ENCODE measurements around the gene MAP4.
"Not testable (repeated sequence)": the region's sequence is repeated elsewhere in the genome, so short reads cannot be mapped to it uniquely, and the experiment has no call there.

MAP4 gene

DNA sequence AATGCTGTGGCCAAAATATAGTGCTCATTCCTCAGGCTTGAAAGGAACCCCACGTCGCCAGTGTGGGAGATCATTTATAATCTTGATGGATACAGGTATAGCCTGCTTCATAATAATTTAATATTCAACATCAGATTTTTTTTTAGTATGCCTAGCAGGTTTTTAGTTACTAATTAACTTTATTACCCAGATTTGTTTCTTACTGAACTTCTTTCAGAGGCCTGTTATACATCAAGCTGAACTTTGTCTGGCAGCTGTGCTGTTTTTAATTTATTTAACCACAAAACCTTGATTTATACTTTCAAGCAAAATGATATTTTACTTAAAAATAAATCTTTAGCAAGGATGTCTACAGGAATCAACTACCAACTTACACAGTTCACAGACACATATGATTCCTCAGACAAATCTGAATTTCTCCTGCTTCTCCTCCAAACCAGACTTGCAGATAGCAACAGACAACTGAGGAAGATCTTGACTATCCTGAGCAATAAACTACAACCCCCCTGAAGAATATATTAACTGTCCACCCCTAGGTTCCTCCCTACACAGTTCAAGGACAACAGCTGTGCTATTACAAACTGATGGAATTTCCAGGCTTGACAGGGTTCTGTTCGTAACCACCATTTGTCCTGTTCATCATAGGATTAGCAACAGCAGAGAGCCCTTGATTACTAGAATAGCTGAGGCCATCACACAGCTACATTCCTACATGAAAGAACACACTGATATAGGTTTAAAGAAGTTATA, 610 bp downstream of the MAP4 start:
- DNase-seq (ENCODE audit: low read depth): no peak

- no peak for DNase-seq (ENCODE audit: low read depth)
These were observed 1.9 kb downstream of the MAP4 start for GRCh38 chr3:48014358-48014757.

DNA sequence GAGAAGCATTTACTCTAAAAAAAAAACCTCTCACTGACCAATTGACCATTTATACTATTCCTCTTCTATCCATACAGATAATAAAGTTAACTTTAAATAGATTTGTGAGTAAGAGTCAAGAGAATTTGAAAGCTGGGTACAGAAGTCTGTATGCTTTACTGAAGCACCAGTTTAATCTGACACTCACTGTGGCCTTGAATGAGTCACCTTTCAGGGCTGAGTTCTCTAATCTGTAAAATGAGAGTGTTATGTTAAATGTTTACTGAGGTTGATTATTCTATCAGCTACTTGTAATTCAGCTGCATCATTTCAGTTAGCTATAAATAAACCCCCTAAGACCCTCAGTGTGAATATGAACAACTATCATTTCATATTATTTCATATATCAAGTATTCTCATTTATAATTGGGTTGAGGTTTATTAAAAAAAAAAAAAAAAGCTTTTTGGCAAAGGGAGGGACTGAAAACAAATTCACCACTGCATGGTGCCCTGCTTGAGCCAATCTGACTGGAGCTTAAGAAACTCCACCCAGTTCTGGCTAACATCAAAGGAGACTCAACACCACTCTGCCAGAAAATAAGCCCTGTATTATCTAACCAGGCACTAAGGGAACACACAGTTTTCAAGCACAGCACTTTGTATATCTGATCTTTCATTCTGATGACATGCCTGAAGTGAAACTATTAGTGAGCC, 2.8 kb downstream of the MAP4 start:
- DNase-seq (ENCODE audit: low read depth): no peak

DNA sequence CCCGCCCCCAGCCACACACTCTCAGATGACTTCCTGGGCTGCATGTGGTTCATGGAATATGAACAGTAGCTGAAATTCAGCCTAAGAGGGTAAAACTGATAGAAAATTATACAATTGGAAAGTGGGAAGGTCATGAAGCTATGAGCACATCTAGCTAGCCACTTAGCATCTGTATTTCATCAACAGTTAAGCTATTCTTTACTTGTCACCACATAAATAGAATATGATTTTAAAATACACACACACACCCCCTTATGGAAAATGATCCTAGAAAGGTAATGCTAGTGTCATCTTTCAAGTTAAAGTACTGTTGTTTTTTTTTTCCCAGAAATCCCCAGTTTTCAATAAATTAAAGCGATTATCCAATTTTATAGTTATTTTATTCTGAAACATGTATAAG, 3.6 kb downstream of the MAP4 start:
- DNase-seq (ENCODE audit: low read depth): no peak

- DNase-seq (ENCODE audit: low read depth): not testable (repeated sequence)
These were observed 8.2 kb downstream of the MAP4 start for GRCh38 chr3:48008066-48008465.

- DNase-seq (ENCODE audit: low read depth): not testable (repeated sequence)
These were observed 8.9 kb downstream of the MAP4 start for GRCh38 chr3:48007361-48007760.

- DNase-seq (ENCODE audit: low read depth): not testable (repeated sequence)
These were observed 9.4 kb downstream of the MAP4 start for GRCh38 chr3:48006794-48007193.

- DNase-seq (ENCODE audit: low read depth): no peak
These were observed 11.5 kb downstream of the MAP4 start for GRCh38 chr3:48004694-48005093.

GRCh38 chr3:48002787-48003186, 13.4 kb downstream of the MAP4 start:
- no peak for DNase-seq (ENCODE audit: low read depth)

DNA sequence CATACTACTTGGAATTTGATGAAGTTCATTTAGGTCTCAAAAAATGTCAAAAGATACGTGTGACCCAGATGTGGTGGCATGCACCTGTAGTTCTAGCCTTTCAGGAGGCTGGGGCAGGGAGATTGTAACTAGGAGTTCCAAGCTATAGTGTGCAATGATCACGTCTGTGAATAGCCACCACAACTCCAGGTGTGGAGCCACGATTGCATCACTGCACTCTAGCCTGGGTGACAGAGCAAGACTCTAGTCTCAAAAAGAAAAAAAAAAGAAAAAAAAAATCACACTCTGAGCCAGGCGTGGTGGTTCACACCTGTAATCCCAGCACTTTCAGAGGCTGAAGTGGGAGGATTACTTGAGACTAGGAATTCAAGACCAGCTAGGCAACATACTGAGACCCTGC, 14.2 kb downstream of the MAP4 start:
- DNase-seq (ENCODE audit: low read depth): no peak

DNA sequence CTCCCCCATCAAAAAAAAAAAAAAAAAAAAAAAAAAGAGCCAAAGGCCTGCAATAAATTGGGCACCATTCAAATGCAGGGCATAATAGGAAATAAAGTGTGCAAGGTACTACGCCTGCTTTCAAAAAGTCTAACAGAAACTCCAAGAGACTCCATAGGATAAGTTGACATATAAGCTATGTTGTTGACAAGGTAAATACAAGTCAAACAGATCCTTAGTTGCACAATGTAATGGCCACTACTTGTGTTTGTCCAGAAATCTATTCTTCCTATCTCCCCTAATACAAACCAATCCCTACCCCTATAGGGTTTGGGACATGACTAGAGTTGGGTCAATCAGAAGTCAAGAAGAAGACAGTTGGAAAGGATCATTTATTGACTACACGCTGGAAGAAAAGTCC, 16.0 kb downstream of the MAP4 start:
- no peak for DNase-seq (ENCODE audit: low read depth)

GRCh38 chr3:47996440-47996839, 19.8 kb downstream of the MAP4 start:
- no peak for DNase-seq (ENCODE audit: low read depth)

DNA sequence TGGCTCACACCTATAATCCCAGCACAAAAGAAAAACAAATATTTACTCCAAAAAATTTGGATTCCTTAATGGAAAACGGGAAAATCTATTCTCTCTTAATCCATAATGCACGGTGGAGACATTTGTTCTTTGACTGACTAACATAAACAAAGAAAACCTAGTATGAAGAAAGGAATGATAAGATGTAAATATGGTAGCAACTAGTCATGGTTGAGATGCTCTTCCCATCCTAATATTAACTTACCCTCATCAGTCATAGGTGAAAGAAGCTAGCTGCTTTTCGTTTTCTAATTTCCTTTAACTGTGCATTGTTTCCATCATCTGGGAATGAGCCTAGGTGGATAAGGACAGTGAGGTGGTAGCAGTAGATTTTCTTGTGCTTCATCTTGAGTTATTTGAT, 22.0 kb downstream of the MAP4 start:
- DNase-seq (ENCODE audit: low read depth): no peak

DNA sequence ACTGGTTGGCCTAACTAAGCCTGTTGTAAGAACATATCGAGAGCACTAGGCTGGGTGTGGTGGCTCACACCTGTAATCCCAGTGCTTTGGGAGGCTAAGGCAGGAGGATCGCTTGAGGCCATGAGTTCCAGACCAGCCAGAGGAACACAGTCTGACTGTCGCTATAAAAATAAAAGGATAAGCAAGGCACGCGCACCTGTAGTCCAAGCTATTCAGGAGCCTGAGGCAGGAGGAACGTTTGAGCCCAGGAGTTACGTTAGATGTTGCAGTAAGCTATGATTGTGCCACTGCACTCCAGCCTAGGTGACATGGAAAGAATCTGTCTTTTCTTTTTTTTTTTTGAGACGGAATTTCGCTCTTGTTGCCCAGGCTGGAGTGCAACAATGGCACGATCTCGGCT, 24.9 kb downstream of the MAP4 start:
- no peak for DNase-seq (ENCODE audit: low read depth)

DNA sequence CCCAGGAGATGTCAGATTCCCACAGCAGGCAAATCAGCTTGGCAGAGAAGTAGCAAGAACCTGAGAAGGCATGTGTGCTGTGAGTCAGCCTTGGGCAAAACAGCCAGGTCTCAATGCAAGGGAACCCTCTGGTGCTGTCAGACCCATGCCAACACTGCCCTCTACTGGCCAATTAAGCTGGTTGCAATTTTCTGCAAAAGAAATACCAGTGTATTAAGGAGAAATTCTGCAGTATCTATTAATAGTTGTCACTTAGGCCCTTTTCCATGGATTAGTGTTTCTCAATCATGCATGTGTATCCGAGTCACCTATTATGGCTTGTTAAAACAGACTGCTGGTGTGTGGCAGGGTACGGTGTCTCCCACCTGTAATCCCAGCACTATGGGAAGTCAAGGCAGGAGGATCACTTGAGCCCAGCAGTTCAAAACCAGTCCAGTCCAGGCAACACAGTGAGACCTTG, 26.2 kb downstream of the MAP4 start:
- DNase-seq (ENCODE audit: low read depth): peak; percentile 60

DNA sequence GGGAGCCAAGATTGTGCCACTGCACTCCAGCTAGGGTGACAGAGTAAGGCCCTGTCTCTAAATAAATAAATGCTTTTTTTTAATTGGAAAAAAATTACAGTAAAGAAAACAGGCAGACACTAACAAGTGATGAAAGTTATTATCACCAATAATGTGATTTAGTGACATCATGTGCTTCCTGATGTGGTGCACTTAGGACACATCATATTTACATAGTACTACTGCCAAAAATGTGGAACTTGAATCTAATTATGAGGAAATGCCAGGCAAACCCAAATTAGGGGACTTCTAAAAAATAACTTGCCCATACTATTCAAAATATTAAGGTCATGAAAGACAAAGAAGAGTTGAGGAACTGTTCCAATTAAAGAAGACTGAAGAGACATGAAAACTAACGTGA, 30.8 kb downstream of the MAP4 start:
- DNase-seq (ENCODE audit: low read depth): no peak

DNA sequence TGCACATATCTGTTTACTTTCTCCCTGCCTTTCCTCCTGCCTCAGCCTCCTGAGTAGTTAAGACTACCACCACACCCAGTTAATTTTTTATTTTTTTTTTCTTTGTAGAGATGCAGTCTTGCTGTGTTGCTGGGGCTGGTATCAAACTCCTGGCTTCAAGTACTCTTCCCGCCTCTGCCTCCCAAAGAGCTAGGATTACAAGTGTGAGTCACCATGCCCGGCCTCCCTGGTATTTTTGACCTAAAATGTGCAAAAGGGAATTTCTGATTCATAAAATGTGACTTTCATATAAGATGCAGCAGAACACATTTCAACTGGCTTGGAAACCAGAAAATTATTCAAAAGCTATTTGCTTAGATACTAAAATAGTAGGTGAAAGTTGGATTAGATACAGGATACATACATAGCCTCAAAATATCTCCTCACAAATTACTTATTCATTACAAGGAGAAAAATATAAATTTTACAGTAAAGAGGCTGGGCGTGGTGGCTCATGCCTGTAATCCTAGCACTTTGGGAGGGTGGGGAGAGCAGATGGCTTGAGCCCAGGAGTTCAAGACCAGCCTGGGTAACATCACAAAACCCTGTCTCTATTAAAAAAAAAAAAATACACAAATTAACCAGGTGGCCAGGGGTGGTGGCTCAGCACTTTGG, 32.0 kb downstream of the MAP4 start:
- DNase-seq (ENCODE audit: low read depth): no peak

DNA sequence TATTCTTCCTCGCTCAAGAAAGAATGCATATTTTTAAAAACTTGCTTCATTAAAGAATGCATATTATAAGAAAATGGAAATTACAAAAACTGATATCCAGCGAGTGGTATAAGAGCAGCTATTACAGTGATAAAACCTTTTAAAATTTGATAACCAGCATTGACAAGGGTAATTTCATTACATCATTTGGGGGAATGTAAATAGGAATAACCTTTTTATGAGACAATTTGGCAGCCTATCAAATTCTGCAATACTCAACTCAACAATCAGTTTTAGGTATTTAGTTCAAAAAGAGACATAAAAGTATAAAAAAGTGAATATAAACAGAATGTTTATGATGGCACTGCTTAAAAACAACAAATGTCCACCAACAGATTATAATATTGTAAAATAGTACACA, 35.4 kb downstream of the MAP4 start:
- no peak for DNase-seq (ENCODE audit: low read depth)

DNA sequence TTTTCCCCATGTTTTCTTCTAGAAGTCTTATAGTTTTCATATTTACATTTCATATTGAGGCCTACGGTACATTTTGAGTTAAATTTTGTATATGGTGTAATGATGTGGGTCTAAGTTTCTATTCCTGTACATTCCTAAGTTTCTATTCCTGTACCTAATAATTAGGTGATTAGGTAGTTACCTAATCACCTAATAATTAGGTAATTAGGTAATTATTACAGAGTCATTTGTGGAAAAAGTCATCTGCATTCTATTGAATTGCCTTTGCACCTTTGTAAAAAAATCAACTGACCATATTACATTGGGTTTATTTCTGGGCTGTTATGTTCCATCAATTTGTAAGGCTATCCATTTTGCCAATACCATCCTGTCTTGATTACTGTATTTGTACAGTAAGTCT, 37.1 kb downstream of the MAP4 start:
- no peak for DNase-seq (ENCODE audit: low read depth)

DNA sequence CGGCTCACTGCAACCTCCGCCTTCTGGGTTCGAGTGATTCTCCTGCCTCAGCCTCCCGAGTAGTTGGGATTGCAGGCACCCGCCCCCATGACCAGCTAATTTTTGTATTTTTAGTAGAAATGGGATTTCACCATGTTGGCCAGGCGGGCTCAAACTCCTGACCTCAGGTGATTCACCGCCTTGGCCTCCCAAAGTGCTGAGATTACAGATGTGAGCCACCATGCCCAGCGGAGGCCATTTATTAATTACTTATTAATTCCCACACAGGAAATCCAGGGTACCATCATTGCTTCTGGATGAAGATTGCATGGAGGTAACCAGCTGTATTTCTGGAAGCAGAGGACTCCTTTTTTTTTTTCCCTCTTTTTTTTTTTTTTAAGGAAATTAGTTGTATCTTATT, 37.8 kb downstream of the MAP4 start:
- no peak for DNase-seq (ENCODE audit: low read depth)

- no peak for DNase-seq (ENCODE audit: low read depth)
These were observed 40.0 kb downstream of the MAP4 start for GRCh38 chr3:47976135-47976732.

DNA sequence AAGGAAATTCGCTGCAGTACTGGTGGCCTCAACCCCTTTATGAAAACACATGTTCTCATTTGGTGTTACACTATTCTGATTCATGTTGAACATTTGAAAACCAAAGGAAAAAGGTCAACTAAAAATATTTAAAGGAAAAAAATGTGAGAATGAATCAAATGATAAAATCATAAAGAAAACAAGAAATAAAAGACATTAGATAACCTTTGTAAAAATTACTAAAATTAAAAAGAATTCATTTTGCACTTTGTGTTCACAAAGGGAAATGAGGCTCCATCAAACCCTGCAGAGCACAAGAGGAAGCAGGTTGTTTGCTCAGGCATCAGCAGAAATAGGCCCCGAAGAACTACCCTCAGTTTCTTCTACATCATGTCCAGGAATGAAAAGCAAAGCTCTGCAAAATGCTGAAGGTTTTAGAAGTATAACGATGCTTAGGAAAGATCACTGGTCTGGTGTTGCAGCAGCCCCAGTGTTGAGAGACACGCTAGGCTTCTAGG, 41.2 kb downstream of the MAP4 start:
- DNase-seq (ENCODE audit: low read depth): no peak

DNA sequence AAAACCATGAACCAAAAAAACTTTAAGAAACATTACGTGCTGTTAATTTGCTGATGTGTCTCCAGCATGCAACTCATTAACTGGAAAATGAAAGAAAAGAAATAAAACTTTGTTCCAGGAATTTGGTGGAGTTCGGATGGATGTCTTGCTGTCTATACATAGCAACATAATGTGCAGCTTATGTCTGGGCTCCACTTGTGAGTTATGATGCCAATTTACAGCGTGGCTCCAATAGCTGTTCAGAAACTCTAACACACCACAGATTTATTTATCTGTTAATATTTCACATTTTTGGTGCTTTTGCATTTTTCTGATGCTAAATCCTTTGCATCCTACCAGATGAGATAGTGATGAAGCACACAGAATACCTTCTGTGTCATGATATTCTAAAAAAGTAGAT, 45.1 kb downstream of the MAP4 start:
- no peak for DNase-seq (ENCODE audit: low read depth)
